GM21515 (cell line): ENCODE data around the gene CBX4.

ENCODE experiments used
- ATAC-seq: cut with Tn5 transposase; IDR thresholded peaks from one replicate; pipeline ENCODE4 v1.9.1; 2021; ENCODE audit not compliant: unreplicated experiment

The CBX4 gene

GRCh38 chr17:79814974-79815835 is 24.0 kb downstream of the CBX4 start:
- no peak for ATAC-seq

- ATAC-seq = no peak
Measured at GRCh38 chr17:79814127-79814973, 24.9 kb downstream of the CBX4 start.

GRCh38 chr17:79813297-79814126 is 25.7 kb downstream of the CBX4 start:
- ATAC-seq = no peak

GRCh38 chr17:79812353-79813258 is 26.6 kb downstream of the CBX4 start:
- no peak for ATAC-seq

- no peak for ATAC-seq
Measured at GRCh38 chr17:79811868-79812352, 27.3 kb downstream of the CBX4 start.

GRCh38 chr17:79811011-79811867 is 28.0 kb downstream of the CBX4 start:
- ATAC-seq = no peak

- peak; percentile 63 for ATAC-seq
Measured at GRCh38 chr17:79810130-79811010, 28.9 kb downstream of the CBX4 start.

GRCh38 chr17:79809530-79810129 is 29.6 kb downstream of the CBX4 start:
- no peak for ATAC-seq

- no peak for ATAC-seq
Measured at GRCh38 chr17:79808763-79809529, 30.3 kb downstream of the CBX4 start.

- ATAC-seq = no peak
Measured at GRCh38 chr17:79806863-79807720, 32.1 kb downstream of the CBX4 start.

- no peak for ATAC-seq
Measured at GRCh38 chr17:79806446-79806760, 32.8 kb downstream of the CBX4 start.

- peak; percentile 9 for ATAC-seq
Measured at GRCh38 chr17:79804856-79805696, 34.2 kb downstream of the CBX4 start.

- peak; percentile 54 for ATAC-seq
Measured at GRCh38 chr17:79803997-79804855, 35.0 kb downstream of the CBX4 start.

- ATAC-seq = no peak
Measured at GRCh38 chr17:79803421-79803996, 35.7 kb downstream of the CBX4 start.
